ENCODE results near the gene LRRC8C.
A peak's percentile ranks its signal among the peaks of the same experiment; 100 is the strongest.
"Not testable (repeated sequence)": the region's sequence is repeated elsewhere in the genome, so short reads cannot be mapped to it uniquely, and the experiment has no call there.

Gene LRRC8C

DNA sequence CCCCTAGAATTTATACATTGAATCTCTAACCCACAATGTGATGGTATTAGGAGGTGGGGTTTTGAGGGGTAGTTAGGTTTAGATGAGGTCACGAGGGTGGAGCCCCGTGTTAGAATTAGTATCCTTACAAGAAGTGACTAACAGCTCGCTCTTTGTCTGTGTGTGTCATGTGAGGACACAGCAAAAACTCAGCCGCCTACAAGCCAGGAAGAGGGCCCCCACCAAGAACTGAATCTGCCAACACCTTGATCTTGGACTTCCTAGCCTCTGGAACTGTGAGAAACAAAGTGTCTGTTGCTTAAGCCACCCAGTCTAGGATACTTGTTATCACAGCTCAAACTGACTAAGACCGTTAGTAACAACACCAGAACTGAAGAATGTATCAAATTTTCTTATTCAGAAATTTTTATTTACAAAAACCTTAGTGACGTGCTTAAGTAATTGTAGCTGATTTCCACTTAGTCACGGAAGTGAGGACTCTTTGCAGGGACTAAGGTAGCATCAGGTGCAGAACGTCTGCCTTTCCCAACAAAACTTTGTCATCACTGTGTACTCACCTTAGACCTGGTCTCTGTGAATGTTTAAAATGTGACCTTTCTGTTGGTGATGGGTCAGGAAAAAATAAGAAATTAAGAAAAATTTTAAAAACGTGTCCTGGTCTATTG is 24.5 kb upstream of the LRRC8C start:
- DNase-seq: peak; percentile 82

- DNase-seq: peak; percentile 77
Observed at GRCh38 chr1:89608984-89609725, 23.8 kb upstream of the LRRC8C start.

GRCh38 chr1:89609781-89610456 is 23.0 kb upstream of the LRRC8C start:
- peak; percentile 61 for DNase-seq

GRCh38 chr1:89610457-89611011 is 22.4 kb upstream of the LRRC8C start:
- peak; percentile 70 for DNase-seq

- no peak for DNase-seq
Observed at GRCh38 chr1:89611721-89612120, 21.2 kb upstream of the LRRC8C start.

GRCh38 chr1:89613928-89614327 is 19.0 kb upstream of the LRRC8C start:
- DNase-seq: no peak

DNA sequence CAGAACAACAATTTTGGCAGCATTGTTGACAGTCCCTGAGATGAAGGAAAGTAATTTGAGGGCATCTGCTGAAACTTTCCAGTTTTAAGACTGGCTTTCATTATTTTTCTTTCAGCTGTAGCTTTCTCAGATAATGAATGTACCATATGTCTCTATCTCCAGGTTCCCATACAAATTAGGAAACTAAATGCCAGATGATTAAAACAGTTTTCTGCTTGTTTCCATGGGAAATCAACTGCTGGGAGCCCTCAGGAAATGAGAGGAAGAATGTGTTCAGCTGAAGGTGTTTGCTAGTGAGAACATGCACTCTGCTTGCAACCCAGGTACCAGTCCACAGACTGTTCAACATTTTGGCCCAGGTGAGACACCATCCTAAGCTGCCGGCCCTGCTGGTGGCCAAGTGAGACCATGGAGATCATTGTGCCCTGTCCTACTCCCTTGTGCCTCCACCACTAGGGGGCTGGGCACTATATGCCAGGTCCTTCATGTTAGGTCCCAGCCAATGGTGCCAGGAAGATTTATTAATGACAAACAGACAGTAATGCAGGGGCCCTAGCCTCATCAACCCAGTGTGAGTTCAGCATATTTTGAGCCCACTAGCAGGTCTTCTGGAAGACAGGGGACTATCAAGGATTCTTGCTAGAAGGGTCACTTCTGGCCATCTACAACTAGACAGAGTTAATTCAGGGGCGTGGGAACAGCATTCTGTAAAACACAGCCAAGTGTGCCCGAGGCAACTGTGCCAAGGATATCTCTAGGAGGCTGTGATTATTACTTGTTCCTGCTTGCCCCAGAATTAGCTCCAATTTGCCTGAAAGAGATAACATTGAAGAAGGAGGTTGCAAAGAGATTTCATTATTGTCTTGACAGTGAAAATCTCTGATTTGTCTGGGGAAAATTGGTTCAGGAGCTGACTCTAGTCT is 17.0 kb upstream of the LRRC8C start:
- peak; percentile 50 for DNase-seq

- no peak for DNase-seq
Observed at GRCh38 chr1:89616844-89617627, 15.9 kb upstream of the LRRC8C start.

DNA sequence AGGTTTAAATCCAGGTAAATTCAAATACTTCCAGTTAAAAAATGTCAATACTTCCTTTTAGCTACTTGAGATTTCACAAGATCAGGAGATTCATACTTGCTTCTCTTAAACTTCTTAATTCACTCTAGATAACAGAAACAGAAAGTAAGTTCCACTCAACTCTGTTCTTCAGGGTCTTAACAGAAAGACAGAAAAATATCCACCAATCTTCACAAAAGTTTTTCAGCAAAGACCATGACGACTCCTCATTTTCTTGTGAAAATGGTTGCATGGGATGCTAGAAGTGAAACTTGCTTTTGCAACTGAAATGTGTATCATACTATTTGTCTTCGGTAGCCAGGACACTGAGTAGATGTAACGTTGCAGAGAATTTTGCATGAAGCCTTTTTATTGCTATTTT is 12.3 kb upstream of the LRRC8C start:
- no peak for DNase-seq

GRCh38 chr1:89622895-89623294 is 10.0 kb upstream of the LRRC8C start:
- peak; percentile 35 for DNase-seq

DNA sequence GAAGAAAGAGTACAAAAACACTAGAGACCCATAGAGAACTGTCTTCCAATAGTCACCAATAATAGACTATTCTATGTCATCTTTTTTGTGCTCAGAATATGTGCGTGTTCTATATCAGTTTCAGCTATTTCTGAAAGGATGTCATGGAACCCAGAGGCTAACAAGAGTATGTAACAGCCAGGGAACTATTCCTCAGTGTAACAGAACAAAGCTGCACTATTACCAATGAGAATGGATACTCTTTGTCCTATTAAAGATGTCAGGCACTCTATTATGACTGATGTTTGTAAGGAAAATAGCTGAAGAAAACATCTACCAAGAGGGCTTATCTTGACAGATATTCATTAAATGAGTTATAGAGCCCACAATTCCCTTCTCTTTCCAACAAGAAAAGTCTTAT is 8.6 kb upstream of the LRRC8C start:
- no peak for DNase-seq

DNA sequence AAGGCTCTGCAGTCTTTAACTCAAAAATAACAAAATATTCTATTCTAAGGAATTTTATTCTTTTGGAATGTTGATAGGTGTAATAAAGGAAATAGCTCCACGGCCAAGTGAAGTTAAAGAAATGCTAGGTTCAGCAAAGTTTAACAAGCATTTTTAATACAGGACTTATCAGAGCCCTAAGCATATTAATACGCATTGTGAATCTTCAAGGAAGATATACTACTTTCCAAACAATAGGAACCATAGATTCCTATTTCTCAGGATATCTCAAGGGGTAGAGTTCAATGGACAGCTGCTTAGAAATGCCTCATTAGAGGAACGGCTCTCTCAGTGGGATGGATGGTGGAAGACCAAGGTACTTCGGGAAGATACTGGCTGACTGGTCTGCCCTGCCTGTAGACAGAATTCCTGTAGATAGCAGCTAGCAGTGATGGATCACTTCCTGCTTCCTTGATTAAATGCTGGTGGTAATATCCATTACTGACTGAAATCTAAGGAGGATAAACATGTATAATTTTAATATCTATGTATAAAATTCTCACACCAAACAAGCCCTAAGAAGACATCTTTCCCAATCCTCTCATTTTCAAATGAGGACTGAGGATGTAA is 8.1 kb upstream of the LRRC8C start:
- DNase-seq: no peak

DNA sequence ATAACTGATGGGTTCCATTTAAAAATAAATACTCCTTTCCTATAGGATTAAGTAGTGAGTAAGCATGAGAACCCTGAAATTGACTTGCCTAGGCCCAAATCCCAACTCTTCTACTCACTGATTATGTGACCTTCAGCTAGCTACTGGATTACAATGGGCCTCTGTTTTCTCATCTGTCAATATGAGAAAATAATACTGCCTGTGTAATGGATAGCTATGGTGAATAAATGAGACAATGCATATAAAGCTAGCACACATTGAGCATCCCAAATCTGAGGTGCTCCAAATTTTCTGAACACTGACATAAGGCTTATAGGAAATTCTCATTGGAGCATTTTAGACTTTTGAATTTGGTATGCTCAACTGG is 5.3 kb upstream of the LRRC8C start:
- DNase-seq: no peak

DNA sequence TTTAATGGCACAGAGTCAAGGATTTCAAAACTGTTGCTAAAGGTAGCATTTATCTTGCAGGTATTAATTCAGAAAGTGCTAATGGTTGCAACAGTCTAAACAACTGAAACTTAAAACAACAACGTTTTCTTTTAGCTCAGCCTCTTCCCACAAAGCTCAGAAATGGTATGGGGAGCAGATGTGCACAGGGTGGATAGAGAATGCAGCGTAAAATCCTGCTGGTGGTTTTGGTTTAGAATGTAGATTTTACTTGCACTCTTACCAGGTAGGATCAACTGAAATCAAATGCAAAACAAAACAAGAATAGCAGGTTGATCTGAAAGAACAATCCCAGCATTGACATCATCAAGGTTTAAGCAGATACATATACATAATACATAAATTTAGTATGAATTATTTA is 3.8 kb upstream of the LRRC8C start:
- DNase-seq: no peak

GRCh38 chr1:89629600-89629999 is 3.3 kb upstream of the LRRC8C start:
- not testable (repeated sequence) for DNase-seq

DNA sequence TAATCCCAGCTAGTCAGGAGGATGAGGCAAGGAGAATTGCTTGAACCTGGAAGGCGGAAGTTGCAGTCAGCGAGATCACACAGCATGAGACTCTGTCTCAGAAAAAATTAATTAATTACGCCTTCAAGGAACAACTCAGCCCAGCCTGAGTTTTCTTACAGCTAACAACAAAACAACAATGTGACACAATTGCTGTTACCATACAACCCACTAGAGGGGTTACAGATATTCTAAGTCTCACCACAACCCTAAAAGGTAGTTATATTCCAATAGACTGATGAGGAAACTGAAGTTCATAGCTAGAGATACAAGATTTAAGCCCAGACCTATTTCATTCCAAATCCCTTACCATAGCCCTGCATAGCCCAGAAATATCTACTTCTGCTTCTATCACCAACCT is 2.9 kb upstream of the LRRC8C start:
- no peak for DNase-seq

GRCh38 chr1:89631816-89632656 is 884 bp upstream of the LRRC8C start:
- DNase-seq: peak; percentile 24

- DNase-seq: peak; percentile 71
Observed at GRCh38 chr1:89633248-89633799, 404 bp downstream of the LRRC8C start.

- peak; percentile 33 for DNase-seq
Observed at GRCh38 chr1:89633800-89634625, 1.1 kb downstream of the LRRC8C start.
